Peyer's patch (tissue), 4 donors: Measurements from ENCODE around the gene PRAMEF5.
"Not testable (repeated sequence)": the region's sequence is repeated elsewhere in the genome, so short reads cannot be mapped to it uniquely, and the experiment has no call there.

Experiments
- CTCF ChIP-seq, 6 experiments: fragments of 450-650 bp in 4 of 6; fragments of 200-600 bp in 2 of 6; sonication (generic) in 1 of 6; IDR thresholded peaks; one replicate each; pipeline ENCODE4 v1.5.1; 2017 to 2019; ENCODE audit warnings: antibody characterized with exemption in 6 of 6, mild to moderate bottlenecking in 3 of 6, moderate library complexity in 1 of 6
- POLR2A ChIP-seq, 2 donors: fragments of 450-650 bp; IDR thresholded peaks; one replicate each; pipeline ENCODE4 v1.5.1; 2017; ENCODE audit warnings: antibody characterized with exemption in 2 of 2, mild to moderate bottlenecking in 2 of 2, moderate library complexity in 2 of 2

- not testable (repeated sequence) for TF ChIP-seq CTCF, POLR2A (IDR thresholded peaks at IDR 0.05)
These were observed 16.4 kb upstream of the PRAMEF5 start for GRCh38 chr1:13237572-13237971.
